Testis (tissue), 3 donors: ENCODE data around the gene OTUD3. TPM values are rescaled to one million over a fixed set of nuclear protein-coding genes. Genes with fewer than 3 reads are reported as not detected.
"Not testable (repeated sequence)": the region's sequence is repeated elsewhere in the genome, so short reads cannot be mapped to it uniquely, and the experiment has no call there.

Experiments used
- DNase-seq: peaks from one replicate; pipeline ENCODE4 v3.0.0-alpha.2; 2019
- H3K27ac ChIP-seq, 2 donors: fragments of 200-600 bp; sonication (generic); one replicate each; pipeline ENCODE4 v1.5.1; 2019
- H3K27me3 ChIP-seq: fragments of 200-600 bp; sonication (generic); one replicate; pipeline ENCODE4 v1.5.1; 2019
- H3K36me3 ChIP-seq: fragments of 200-600 bp; sonication (generic); one replicate; pipeline ENCODE4 v1.5.1; 2017; ENCODE audit warnings: low read depth; ENCODE audit errors: missing control alignments
- H3K4me1 ChIP-seq: fragments of 200-600 bp; sonication (generic); one replicate; pipeline ENCODE4 v1.5.1; 2019
- H3K4me3 ChIP-seq, 2 donors: fragments of 200-600 bp; sonication (generic); one replicate each; pipeline ENCODE4 v1.5.1; 2017 to 2019
- H3K9me3 ChIP-seq: fragments of 200-600 bp; sonication (generic); one replicate; pipeline ENCODE4 v1.5.1; 2017
- CTCF ChIP-seq, 3 experiments: fragments of 450-650 bp in 2 of 3; fragments of 200-600 bp in 1 of 3; sonication (generic) in 1 of 3; IDR thresholded peaks; one replicate each; pipeline ENCODE4 v1.5.1; 2016 to 2019; ENCODE audit warnings: antibody characterized with exemption in 3 of 3, mild to moderate bottlenecking in 2 of 3, moderate library complexity in 1 of 3
- POLR2A ChIP-seq: fragments of 450-650 bp; IDR thresholded peaks from one replicate; pipeline ENCODE4 v1.6.1; 2017; ENCODE audit warnings: antibody characterized with exemption, mild to moderate bottlenecking, moderate library complexity
- WGBS, 2 donors: methylation state at CpG; one replicate each; pipeline ENCODE4 v1.1.5; 2018; 5-methylcytosine and 5-hydroxymethylcytosine counted together
- intact Hi-C: fragments of 100-400 bp; cut with DNase I; formaldehyde crosslinking; loops from one replicate; pipeline ENCODE4 v1.15.1; 2023; ENCODE audit warnings: low total_unique reads
- polyA plus RNA-seq: library from polyadenylated mRNA; stranded (reverse); fragments of 350-450 nt; fragmentation: Illumina TruSeq; extraction: RNeasy Lipid Tissue Mini Kit (QIAGEN cat#74804); gene quantifications from one replicate; pipeline ENCODE4 v1.2.3, GENCODE V29; 2014; ENCODE audit warnings: low read depth, low replicate concordance; ENCODE audit not compliant: insufficient read depth
- total RNA-seq, 2 donors: library from RNA; depleted of rRNA; stranded (reverse); fragments of >200 nt; gene quantifications; one replicate each; pipeline ENCODE4 v1.2.3, GENCODE V29; 2016

Gene OTUD3
- total and polyA plus RNA-seq, 3 donors from 2014 or later, result 22.8 to 37.6 (median 29.7) TPM

- no peak overlapping the region for H3K27ac ChIP-seq
- H3K9me3 ChIP-seq, result no peaks in the 10 kb centered on the region
- H3K36me3 ChIP-seq, result no peaks in the 10 kb centered on the region
- H3K4me1 ChIP-seq, result no peaks in the 10 kb centered on the region
- DNase-seq, result no peak
- WGBS, 2 donors, result 72 to 82% methylated on average over 1 of the region's 1 CpG
- H3K4me3 ChIP-seq, result no peak overlapping the region
- no peak for TF ChIP-seq CTCF (IDR thresholded peaks at IDR 0.05)
- TF ChIP-seq POLR2A, result no peak
- no peaks in the 10 kb centered on the region for H3K27me3 ChIP-seq
- intact Hi-C loops, result no loop called here
Observed at GRCh38 chr1:19861842-19862530, 20.2 kb upstream of the OTUD3 start.

- Histone ChIP-seq H3K27ac (no peak overlapping the region), H3K4me1 (no peaks in the 10 kb centered on the region), H3K4me3 (no peak overlapping the region), H3K9me3 (no peaks in the 10 kb centered on the region), H3K36me3 (no peaks in the 10 kb centered on the region), H3K27me3 (no peaks in the 10 kb centered on the region)
- 85 to 91% methylated on average over 3 of the region's 3 CpGs for whole genome bisulfite sequencing, 2 donors
- TF ChIP-seq POLR2A (no peak), CTCF (IDR thresholded peaks at IDR 0.05) (no peak)
- DNase-seq, result no peak
- intact Hi-C loops, result no loop called here
Observed at GRCh38 chr1:19862944-19863343, 19.3 kb upstream of the OTUD3 start.

GRCh38 chr1:19864570-19865160 is 17.5 kb upstream of the OTUD3 start:
- H3K4me3 ChIP-seq, result no peak overlapping the region
- no peaks in the 10 kb centered on the region for H3K27me3 ChIP-seq
- TF ChIP-seq POLR2A (no peak), CTCF (IDR thresholded peaks at IDR 0.05) (no peak)
- H3K4me1 ChIP-seq, result no peaks in the 10 kb centered on the region
- WGBS, 2 donors, result 59 to 78% methylated on average over 1 of the region's 1 CpG
- H3K9me3 ChIP-seq, result no peaks in the 10 kb centered on the region
- no peak for DNase-seq
- no peak overlapping the region for H3K27ac ChIP-seq
- H3K36me3 ChIP-seq, result no peaks in the 10 kb centered on the region
- intact Hi-C loops, result no loop called here

- Histone ChIP-seq H3K4me1 (no peaks in the 10 kb centered on the region), H3K27me3 (no peaks in the 10 kb centered on the region), H3K36me3 (no peaks in the 10 kb centered on the region), H3K9me3 (no peaks in the 10 kb centered on the region), H3K27ac (no peak overlapping the region), H3K4me3 (no peak overlapping the region)
- 81 to 89% methylated on average over 1 of the region's 1 CpG for WGBS, 2 donors
- TF ChIP-seq POLR2A, result no peak
- no peak for DNase-seq
- intact Hi-C loops, result no loop called here
Observed at GRCh38 chr1:19866029-19866428, 16.2 kb upstream of the OTUD3 start.

GRCh38 chr1:19866758-19867157 is 15.4 kb upstream of the OTUD3 start:
- intact Hi-C loops, result no loop called here
- Histone ChIP-seq H3K27me3 (no peaks in the 10 kb centered on the region), H3K27ac (no peak overlapping the region), H3K4me1 (no peaks in the 10 kb centered on the region), H3K4me3 (no peak overlapping the region), H3K36me3 (no peaks in the 10 kb centered on the region), H3K9me3 (no peaks in the 10 kb centered on the region)
- 67 to 84% methylated on average over 1 of the region's 1 CpG for WGBS, 2 donors
- TF ChIP-seq POLR2A, result no peak
- no peak for TF ChIP-seq CTCF (IDR thresholded peaks at IDR 0.05)
- DNase-seq, result no peak

- H3K4me1 ChIP-seq, H3K9me3 ChIP-seq, H3K27me3 ChIP-seq, DNase-seq, H3K36me3 ChIP-seq, H3K4me3 ChIP-seq, H3K27ac ChIP-seq, intact Hi-C loops: not testable (repeated sequence)
- 83% methylated on average over 4 of the region's 4 CpGs for WGBS, 2 donors
Observed at GRCh38 chr1:19868575-19868974, 13.6 kb upstream of the OTUD3 start.

- intact Hi-C loops, result not testable (repeated sequence)
Observed at GRCh38 chr1:19869453-19869852, 12.7 kb upstream of the OTUD3 start.

More at GRCh38 chr1:19869453-19869852, 12.7 kb upstream of the OTUD3 start:
- H3K4me1 ChIP-seq, H3K27ac ChIP-seq, H3K9me3 ChIP-seq, H3K36me3 ChIP-seq, H3K4me3 ChIP-seq, H3K27me3 ChIP-seq, DNase-seq: not testable (repeated sequence)
- 88 to 91% methylated on average over 2 of the region's 2 CpGs for WGBS, 2 donors
